Brain pericyte (primary cell): Measurements from ENCODE around the gene TAC4.
"Not testable (repeated sequence)": the region's sequence is repeated elsewhere in the genome, so short reads cannot be mapped to it uniquely, and the experiment has no call there.

Experiments used
- DNase-seq: peaks from one replicate; pipeline ENCODE4 v3.0.0-alpha.2; 2012; ENCODE audit warnings: low read depth, low spot score

The TAC4 gene

DNA sequence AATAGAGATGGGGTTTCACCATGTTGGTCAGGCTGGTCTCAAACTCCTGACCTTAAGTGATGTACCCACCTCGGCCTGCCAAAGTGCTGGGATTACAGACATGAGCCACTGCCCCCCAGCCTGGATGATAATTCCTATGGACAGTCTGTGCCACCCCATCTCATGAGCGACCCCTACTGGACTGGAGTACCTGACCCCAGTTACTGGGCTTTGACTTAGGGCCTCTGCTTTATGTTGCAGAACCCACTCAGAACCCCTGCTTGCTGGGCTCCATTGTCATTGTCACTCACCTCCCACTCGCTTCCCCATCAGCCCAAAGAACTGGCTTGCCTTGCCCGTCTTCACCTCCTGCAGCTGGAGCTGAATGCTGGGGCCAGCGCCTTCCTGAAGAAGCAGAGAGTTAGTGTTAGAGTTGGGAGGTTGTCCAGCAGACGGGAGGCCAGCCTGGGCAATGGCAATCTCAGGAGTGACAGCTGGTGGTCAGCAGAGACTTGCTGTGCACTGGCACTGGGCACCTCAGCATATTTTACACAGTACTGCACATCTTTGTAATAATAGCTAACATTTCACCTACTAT, 4.0 kb downstream of the TAC4 start:
- no peak for DNase-seq

- no peak for DNase-seq
Observed at GRCh38 chr17:49842846-49843245, 5.0 kb downstream of the TAC4 start.

DNA sequence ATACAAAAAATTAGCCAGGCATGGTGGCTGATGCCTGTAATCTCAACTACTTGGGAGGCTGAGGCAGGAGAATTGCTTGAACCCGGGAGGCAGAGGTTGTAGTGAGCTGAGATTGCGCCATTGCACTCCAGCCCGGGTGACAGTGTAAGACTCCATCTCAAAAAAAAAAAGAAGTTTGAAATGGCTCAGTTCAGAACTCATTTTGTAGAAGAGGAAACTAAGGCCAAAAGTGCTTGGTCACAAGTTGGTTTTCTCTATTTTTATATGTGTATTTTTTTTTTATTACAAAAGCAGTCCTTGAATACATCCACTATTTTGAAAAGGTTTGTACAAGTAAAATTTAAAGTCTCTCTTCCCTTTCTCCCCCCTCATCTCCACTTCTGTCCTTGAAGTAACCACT, 5.5 kb downstream of the TAC4 start:
- DNase-seq = no peak

DNA sequence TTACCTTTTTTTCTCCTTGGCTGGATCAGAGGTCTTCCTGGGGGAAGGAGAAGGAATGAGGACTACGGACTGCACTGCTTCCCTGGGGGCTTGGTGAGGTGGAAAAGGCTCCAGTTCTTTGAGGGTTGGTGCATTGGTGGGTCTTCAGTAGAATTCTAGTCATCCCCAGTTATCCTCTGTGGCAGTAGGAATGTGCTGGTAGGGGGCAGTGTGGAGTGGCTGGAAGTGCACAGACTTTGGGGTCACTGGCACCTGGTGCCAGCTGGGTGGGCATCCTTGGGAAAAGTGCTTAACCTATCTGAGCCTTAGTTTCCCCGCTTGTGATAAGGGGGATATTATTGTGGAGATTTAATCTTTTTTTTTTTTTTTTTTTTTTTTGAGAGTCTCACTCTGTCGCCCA, 6.3 kb downstream of the TAC4 start:
- DNase-seq = no peak

DNA sequence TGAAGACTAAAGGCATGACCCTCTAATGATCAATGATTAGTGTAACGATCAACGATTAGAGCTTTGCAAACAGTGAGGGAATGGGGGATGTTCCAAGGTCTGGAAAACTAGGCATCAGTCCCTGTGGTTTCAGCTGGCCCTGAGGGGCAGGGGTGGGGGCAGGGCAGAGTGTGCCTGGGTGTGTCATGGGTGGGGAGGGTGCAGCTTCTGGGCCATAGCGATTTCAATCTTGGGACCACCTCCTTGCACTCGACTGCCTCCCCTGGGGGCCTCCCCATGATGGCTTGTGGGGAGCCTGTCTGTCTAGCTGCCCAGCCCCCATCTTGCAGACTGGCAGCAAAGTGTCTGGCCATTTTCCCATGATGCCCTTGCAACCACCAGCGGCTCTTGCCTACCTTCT, 8.4 kb downstream of the TAC4 start:
- no peak for DNase-seq

- DNase-seq = no peak
Observed at GRCh38 chr17:49836111-49837030, 11.5 kb downstream of the TAC4 start.

DNA sequence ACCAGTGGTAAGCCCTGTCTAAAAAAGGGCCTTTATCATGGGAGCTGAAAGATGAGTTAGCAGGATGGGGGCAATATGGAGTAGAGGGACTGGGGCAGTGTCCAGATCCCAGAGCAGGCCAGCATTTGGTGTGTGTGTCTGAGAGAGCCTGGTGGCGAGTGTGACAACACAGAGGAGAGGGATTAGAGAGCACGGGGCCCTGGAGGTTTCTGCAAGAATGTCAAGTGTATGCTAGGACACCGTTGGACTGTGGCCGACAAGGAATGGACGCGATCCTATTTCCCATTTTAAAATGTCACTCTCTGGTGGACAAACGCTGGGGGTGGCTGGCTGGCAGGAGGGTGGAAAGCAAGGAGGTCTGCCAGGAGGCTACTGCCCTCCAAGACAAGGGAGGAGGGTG, 12.4 kb downstream of the TAC4 start:
- no peak for DNase-seq

DNA sequence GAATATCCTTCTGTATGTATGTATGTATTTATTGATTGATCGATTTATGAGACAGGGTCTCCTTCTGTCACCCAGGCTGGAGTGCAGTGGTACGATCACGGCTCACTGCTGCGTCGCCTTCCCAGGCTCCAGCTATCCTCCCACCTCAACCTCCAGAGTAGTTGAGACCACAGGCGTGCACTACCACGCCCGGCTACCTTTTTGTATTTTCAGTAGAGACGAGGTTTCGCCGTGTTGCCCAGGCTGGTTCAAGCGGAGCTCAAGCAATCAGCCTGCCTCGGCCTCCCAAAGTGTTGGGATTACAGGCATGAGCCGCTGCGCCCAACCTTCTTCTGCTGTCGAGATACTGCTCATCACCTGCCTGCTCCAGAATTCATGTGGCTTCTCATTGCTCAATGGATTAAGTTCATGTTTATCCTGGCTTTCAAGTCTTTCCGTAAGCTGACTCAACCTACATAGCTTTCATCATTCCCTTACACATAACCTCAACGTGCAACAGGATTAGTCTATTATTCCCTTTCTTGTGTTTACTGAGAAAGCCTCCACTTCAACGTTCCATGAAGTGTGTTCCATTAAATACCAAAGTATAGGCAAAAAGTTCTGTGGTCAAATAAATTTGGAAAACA, 13.6 kb downstream of the TAC4 start:
- no peak for DNase-seq

GRCh38 chr17:49832840-49833599, 14.8 kb downstream of the TAC4 start:
- DNase-seq = no peak

- DNase-seq = no peak
Observed at GRCh38 chr17:49830605-49831004, 17.3 kb downstream of the TAC4 start.

- DNase-seq = no peak
Observed at GRCh38 chr17:49829026-49829425, 18.8 kb downstream of the TAC4 start.

DNA sequence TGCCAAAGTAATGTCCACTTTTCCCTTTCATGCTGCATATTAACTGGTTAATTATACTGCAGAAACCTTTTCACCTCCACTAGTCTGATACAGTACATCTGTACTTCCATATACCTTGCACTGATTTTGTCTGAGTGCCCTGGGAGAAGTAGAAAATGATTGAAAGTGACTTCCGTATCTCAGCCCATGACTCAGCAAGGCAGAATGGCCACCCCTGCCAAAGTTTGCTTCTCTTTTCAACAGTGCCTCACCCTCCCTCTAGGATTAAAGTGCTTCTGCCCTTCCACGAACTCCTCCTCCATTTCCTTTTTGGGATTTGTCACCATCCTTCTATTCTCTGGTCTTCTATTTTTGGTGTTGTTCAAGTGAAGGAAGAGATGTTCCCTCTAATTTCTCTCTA, 19.5 kb downstream of the TAC4 start:
- DNase-seq = not testable (repeated sequence)

DNA sequence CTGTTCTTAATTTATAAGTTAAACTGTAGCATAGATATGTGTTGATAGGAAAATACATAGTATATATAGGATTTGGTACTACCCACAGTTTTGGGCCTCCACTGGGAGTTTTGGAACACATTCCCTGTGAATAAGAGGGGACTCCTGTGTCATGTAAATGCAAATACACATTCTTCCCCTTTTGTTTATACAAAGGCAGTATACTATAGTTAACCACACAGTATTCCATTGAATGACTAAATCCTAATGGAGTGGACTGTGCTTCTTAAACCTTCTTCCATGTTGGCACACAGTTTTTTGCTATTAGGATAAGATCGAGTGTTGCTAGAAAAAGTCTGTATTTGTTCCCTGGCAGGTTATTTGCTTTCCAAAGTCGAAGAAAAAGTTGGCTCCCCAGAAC, 22.2 kb downstream of the TAC4 start:
- DNase-seq = no peak

- DNase-seq = no peak
Observed at GRCh38 chr17:49823614-49824013, 24.3 kb downstream of the TAC4 start.

GRCh38 chr17:49822829-49823228, 25.0 kb downstream of the TAC4 start:
- DNase-seq = no peak

- no peak for DNase-seq
Observed at GRCh38 chr17:49821916-49822315, 26.0 kb downstream of the TAC4 start.

GRCh38 chr17:49821466-49821865, 26.4 kb downstream of the TAC4 start:
- DNase-seq = no peak

GRCh38 chr17:49820773-49821172, 27.1 kb downstream of the TAC4 start:
- DNase-seq = no peak

DNA sequence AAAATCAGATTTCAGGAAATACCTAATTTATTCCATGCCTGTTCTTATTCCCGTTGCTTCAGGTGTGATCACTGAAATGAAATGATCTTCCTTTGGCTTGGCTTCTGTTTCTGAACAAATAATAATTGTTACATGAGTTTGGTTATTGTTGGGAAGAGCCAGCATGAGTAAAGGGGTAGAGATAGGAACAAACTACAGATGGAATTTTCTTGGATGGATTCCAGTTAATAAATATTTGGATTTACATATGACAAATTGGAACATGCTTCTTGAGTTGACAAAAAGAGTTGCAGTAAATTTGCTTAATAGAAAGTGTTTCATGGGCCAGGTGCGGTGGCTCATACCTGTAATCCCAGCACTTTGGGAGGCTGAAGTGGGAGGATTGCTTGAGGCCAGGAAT, 28.2 kb downstream of the TAC4 start:
- DNase-seq = no peak

DNA sequence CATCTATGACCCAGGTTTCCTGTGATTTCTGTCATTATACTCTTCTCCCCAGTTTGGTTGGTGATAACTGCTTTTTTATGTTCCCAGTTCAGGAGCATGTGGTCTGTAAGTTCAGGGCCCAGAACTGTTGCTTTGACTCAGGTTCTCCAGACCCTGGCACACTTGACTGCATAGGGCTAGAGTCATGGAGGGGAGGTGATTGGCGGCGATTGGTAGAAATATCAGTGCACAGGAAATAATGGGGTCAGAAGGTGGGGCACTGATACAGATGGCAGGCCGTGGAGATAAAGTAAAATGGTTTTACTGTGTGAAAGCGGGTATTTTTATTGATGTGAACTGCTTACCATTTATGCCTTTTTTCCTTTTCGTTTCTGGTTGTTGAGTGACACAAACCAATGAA, 28.7 kb downstream of the TAC4 start:
- DNase-seq = no peak

DNA sequence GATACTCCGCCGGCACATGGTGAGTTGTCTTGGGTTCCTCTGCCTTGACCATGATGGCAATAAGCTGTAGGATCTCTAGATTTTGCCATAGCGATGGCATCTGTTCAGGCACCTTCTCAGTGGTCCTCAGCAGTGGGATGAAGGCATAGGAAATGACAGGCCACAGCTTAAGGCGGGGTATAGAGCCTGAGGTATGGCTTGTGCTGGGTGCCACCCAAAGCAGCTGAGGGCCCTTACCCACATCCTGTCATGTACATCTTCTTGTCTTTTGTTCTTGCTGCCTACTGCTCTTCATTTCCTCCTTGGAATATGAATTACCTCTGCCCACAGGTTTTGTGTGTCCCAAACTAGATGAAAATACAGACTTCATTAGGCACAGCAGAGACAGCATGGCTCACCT, 29.9 kb downstream of the TAC4 start:
- no peak for DNase-seq

DNA sequence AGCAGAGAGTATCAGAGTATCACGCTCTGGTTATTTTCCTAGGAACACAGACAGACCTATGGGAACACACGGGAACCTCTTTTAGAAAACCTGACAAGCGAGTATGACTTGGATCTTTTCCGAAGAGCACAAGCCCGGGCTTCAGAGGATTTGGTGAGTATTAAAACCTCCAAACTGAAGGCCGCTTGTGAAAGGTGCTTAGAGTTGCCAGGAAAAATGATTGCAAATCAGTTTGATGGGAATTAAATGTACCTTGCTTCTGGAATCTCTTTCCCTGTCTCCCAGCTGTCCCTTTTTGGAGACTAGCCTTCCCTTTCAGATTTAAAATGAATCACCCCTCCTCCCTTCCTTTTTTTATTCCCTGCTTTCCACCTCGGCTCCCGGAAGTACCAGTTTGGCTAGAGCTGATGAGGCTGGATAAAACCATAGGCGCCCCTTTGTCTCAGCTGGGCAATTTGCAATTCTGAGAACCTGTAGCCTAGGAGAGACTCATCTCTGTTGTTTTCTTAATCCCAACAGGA, 32.0 kb downstream of the TAC4 start:
- no peak for DNase-seq
